ENCODE measurements around the gene B3GNT8.

The B3GNT8 gene

GRCh38 chr19:41434450-41434849, 7.3 kb upstream of the B3GNT8 start:
- Histone ChIP-seq H3K79me2 (ENCODE audit: control insufficient read depth, insufficient read depth, low read length, poor library complexity) (no peaks in the 10 kb centered on the region), H3K9me3 (ENCODE audit: insufficient read depth, low read depth, low read length) (peaks cover 4% of the 10 kb centered on the region), H3K18ac (ENCODE audit: low read length) (no peak overlapping the region), H4K91ac (ENCODE audit: low read depth, low read length) (no peak overlapping the region), H2BK5ac (ENCODE audit: low read depth, low read length, poor library complexity) (no peak overlapping the region), H3K14ac (ENCODE audit: low read length) (no peak overlapping the region), H3K4ac (ENCODE audit: low read depth, low read length) (no peak overlapping the region), H3K79me1 (ENCODE audit: low read length) (no peaks in the 10 kb centered on the region), H2AK5ac (ENCODE audit: low read length) (no peak overlapping the region), H2AFZ (ENCODE audit: insufficient read depth, low read length, poor library complexity) (no peak overlapping the region), H4K12ac (ENCODE audit: low read depth, low read length) (no peak overlapping the region), H3K9ac (ENCODE audit: low read length) (no peak overlapping the region), H3K4me1 (ENCODE audit: control insufficient read depth in 1 of 2, insufficient read depth in 2 of 2, low read length in 2 of 2) (no peaks in the 10 kb centered on the region), H2BK12ac (ENCODE audit: low read length) (no peak overlapping the region), H3K4me3 (ENCODE audit: low read depth, low read length) (no peak overlapping the region), H3K4me2 (ENCODE audit: low read length) (no peak overlapping the region), H2BK120ac (ENCODE audit: insufficient read depth, low read length, poor library complexity) (no peak overlapping the region), H3K36me3 (ENCODE audit: control insufficient read depth in 1 of 2, insufficient read depth in 2 of 2, low read length in 2 of 2) (peaks cover 35 to 37% of the 10 kb centered on the region in 2 experiments), H3K27me3 (ENCODE audit: insufficient read depth, low read length) (no peaks in the 10 kb centered on the region), H3K27ac (ENCODE audit: low read depth, low read length) (no peak overlapping the region), H4K8ac (ENCODE audit: low read depth, low read length) (no peak overlapping the region), H3K23ac (ENCODE audit: low read length) (no peak overlapping the region)
- DNase-seq, result no peak
- no CpG with 5 or more reads among the region's 5 CpGs for WGBS (ENCODE audit: extremely low coverage, insufficient coverage, insufficient read length)

- WGBS (ENCODE audit: extremely low coverage, insufficient coverage, insufficient read length), result no CpG with 5 or more reads among the region's 18 CpGs
- no peak overlapping the region for H3K4me2 ChIP-seq (ENCODE audit: low read length)
- no peak for DNase-seq
- no peak overlapping the region for H3K9ac ChIP-seq (ENCODE audit: low read length)
- H3K4ac ChIP-seq (ENCODE audit: low read depth, low read length), result no peak overlapping the region
- no peaks in the 10 kb centered on the region for H3K79me2 ChIP-seq (ENCODE audit: control insufficient read depth, insufficient read depth, low read length, poor library complexity)
- H2BK12ac ChIP-seq (ENCODE audit: low read length), result no peak overlapping the region
- H3K14ac ChIP-seq (ENCODE audit: low read length), result no peak overlapping the region
- no peak overlapping the region for H2BK5ac ChIP-seq (ENCODE audit: low read depth, low read length, poor library complexity)
- H3K4me3 ChIP-seq (ENCODE audit: low read depth, low read length), result no peak overlapping the region
- no peak overlapping the region for H2AK5ac ChIP-seq (ENCODE audit: low read length)
- peaks cover 1 to 2% of the 10 kb centered on the region in 2 experiments for H3K4me1 ChIP-seq (ENCODE audit: control insufficient read depth in 1 of 2, insufficient read depth in 2 of 2, low read length in 2 of 2)
- no peaks in the 10 kb centered on the region for H3K79me1 ChIP-seq (ENCODE audit: low read length)
- H2AFZ ChIP-seq (ENCODE audit: insufficient read depth, low read length, poor library complexity), result no peak overlapping the region
- H3K23ac ChIP-seq (ENCODE audit: low read length), result no peak overlapping the region
- no peak overlapping the region for H4K8ac ChIP-seq (ENCODE audit: low read depth, low read length)
- H2BK120ac ChIP-seq (ENCODE audit: insufficient read depth, low read length, poor library complexity), result no peak overlapping the region
- H3K36me3 ChIP-seq (ENCODE audit: control insufficient read depth in 1 of 2, insufficient read depth in 2 of 2, low read length in 2 of 2), result peaks cover 35 to 37% of the 10 kb centered on the region in 2 experiments
- H3K9me3 ChIP-seq (ENCODE audit: insufficient read depth, low read depth, low read length), result peaks cover 4% of the 10 kb centered on the region
- H3K18ac ChIP-seq (ENCODE audit: low read length), result no peak overlapping the region
- no peak overlapping the region for H4K91ac ChIP-seq (ENCODE audit: low read depth, low read length)
- H4K12ac ChIP-seq (ENCODE audit: low read depth, low read length), result no peak overlapping the region
- H3K27ac ChIP-seq (ENCODE audit: low read depth, low read length), result no peak overlapping the region
- no peaks in the 10 kb centered on the region for H3K27me3 ChIP-seq (ENCODE audit: insufficient read depth, low read length)
Observed at GRCh38 chr19:41433171-41433570, 6.0 kb upstream of the B3GNT8 start.

GRCh38 chr19:41431426-41432386, 4.5 kb upstream of the B3GNT8 start:
- H2BK12ac ChIP-seq (ENCODE audit: low read length), result no peak overlapping the region
- H2BK5ac ChIP-seq (ENCODE audit: low read depth, low read length, poor library complexity), result no peak overlapping the region
- H3K79me2 ChIP-seq (ENCODE audit: control insufficient read depth, insufficient read depth, low read length, poor library complexity), result peaks cover 3% of the 10 kb centered on the region
- H2AFZ ChIP-seq (ENCODE audit: insufficient read depth, low read length, poor library complexity), result no peak overlapping the region
- H3K18ac ChIP-seq (ENCODE audit: low read length), result no peak overlapping the region
- peak; percentile 14 to 59 for DNase-seq
- peaks cover 4% of the 10 kb centered on the region for H3K9me3 ChIP-seq (ENCODE audit: insufficient read depth, low read depth, low read length)
- WGBS (ENCODE audit: extremely low coverage, insufficient coverage, insufficient read length), result no CpG with 5 or more reads among the region's 23 CpGs
- H3K79me1 ChIP-seq (ENCODE audit: low read length), result peaks cover 7% of the 10 kb centered on the region
- H2BK120ac ChIP-seq (ENCODE audit: insufficient read depth, low read length, poor library complexity), result no peak overlapping the region
- no peak overlapping the region for H2AK5ac ChIP-seq (ENCODE audit: low read length)
- no peaks in the 10 kb centered on the region for H3K27me3 ChIP-seq (ENCODE audit: insufficient read depth, low read length)
- H3K4me2 ChIP-seq (ENCODE audit: low read length), result no peak overlapping the region
- no peak overlapping the region for H4K91ac ChIP-seq (ENCODE audit: low read depth, low read length)
- peak overlapping the region; percentile 55 for H3K4me3 ChIP-seq (ENCODE audit: low read depth, low read length)
- H3K4ac ChIP-seq (ENCODE audit: low read depth, low read length), result no peak overlapping the region
- peaks cover 10 to 11% of the 10 kb centered on the region in 2 experiments for H3K4me1 ChIP-seq (ENCODE audit: control insufficient read depth in 1 of 2, insufficient read depth in 2 of 2, low read length in 2 of 2)
- H4K8ac ChIP-seq (ENCODE audit: low read depth, low read length), result no peak overlapping the region
- no peak overlapping the region for H3K9ac ChIP-seq (ENCODE audit: low read length)
- H3K23ac ChIP-seq (ENCODE audit: low read length), result no peak overlapping the region
- no peak overlapping the region for H4K12ac ChIP-seq (ENCODE audit: low read depth, low read length)
- no peak overlapping the region for H3K14ac ChIP-seq (ENCODE audit: low read length)
- peaks cover 31 to 34% of the 10 kb centered on the region in 2 experiments for H3K36me3 ChIP-seq (ENCODE audit: control insufficient read depth in 1 of 2, insufficient read depth in 2 of 2, low read length in 2 of 2)
- no peak overlapping the region for H3K27ac ChIP-seq (ENCODE audit: low read depth, low read length)

- no peak overlapping the region for H2BK5ac ChIP-seq (ENCODE audit: low read depth, low read length, poor library complexity)
- H3K9ac ChIP-seq (ENCODE audit: low read length), result no peak overlapping the region
- H2AK5ac ChIP-seq (ENCODE audit: low read length), result no peak overlapping the region
- H3K4me3 ChIP-seq (ENCODE audit: low read depth, low read length), result no peak overlapping the region
- no peak overlapping the region for H2AFZ ChIP-seq (ENCODE audit: insufficient read depth, low read length, poor library complexity)
- H3K9me3 ChIP-seq (ENCODE audit: insufficient read depth, low read depth, low read length), result peaks cover 4% of the 10 kb centered on the region
- no peak overlapping the region for H3K18ac ChIP-seq (ENCODE audit: low read length)
- no peak for DNase-seq
- no peak overlapping the region for H3K4me2 ChIP-seq (ENCODE audit: low read length)
- peaks cover 14% of the 10 kb centered on the region in 2 experiments for H3K4me1 ChIP-seq (ENCODE audit: control insufficient read depth in 1 of 2, insufficient read depth in 2 of 2, low read length in 2 of 2)
- no peak overlapping the region for H4K12ac ChIP-seq (ENCODE audit: low read depth, low read length)
- peaks cover 29 to 34% of the 10 kb centered on the region in 2 experiments for H3K36me3 ChIP-seq (ENCODE audit: control insufficient read depth in 1 of 2, insufficient read depth in 2 of 2, low read length in 2 of 2)
- H3K79me2 ChIP-seq (ENCODE audit: control insufficient read depth, insufficient read depth, low read length, poor library complexity), result peaks cover 3% of the 10 kb centered on the region
- no peak overlapping the region for H3K14ac ChIP-seq (ENCODE audit: low read length)
- H4K8ac ChIP-seq (ENCODE audit: low read depth, low read length), result no peak overlapping the region
- no peak overlapping the region for H2BK120ac ChIP-seq (ENCODE audit: insufficient read depth, low read length, poor library complexity)
- H4K91ac ChIP-seq (ENCODE audit: low read depth, low read length), result no peak overlapping the region
- no CpG with 5 or more reads among the region's 6 CpGs for WGBS (ENCODE audit: extremely low coverage, insufficient coverage, insufficient read length)
- no peak overlapping the region for H3K27ac ChIP-seq (ENCODE audit: low read depth, low read length)
- no peak overlapping the region for H3K4ac ChIP-seq (ENCODE audit: low read depth, low read length)
- H3K23ac ChIP-seq (ENCODE audit: low read length), result no peak overlapping the region
- no peaks in the 10 kb centered on the region for H3K27me3 ChIP-seq (ENCODE audit: insufficient read depth, low read length)
- no peak overlapping the region for H2BK12ac ChIP-seq (ENCODE audit: low read length)
- peaks cover 7% of the 10 kb centered on the region for H3K79me1 ChIP-seq (ENCODE audit: low read length)
Observed at GRCh38 chr19:41430922-41431321, 3.7 kb upstream of the B3GNT8 start.
